Thoracic aorta endothelial cell (primary cell): ENCODE data around the gene HSD3B2. TPM values are rescaled to one million over a fixed set of nuclear protein-coding genes. Genes with fewer than 3 reads are reported as not detected.

Experiments used
- total RNA-seq: library from RNA; depleted of rRNA; stranded (reverse); fragments of >200 nt; gene quantifications from 2 replicates; pipeline ENCODE4 v1.2.3, GENCODE V29; 2012

Gene HSD3B2
- total RNA-seq: not detected in 2 replicates

GRCh38 chr1:119414950-119415349, at the start of gene HSD3B2:
HSD3B2 (plus strand) TSS chr1:119415150; CDS start chr1:119415420, 270 bp downstream.

GRCh38 chr1:119368554-119368953, 46.4 kb upstream of the HSD3B2 start, which contains the start of gene HAO2:
HAO2 (plus strand) TSS chr1:119368785; CDS start chr1:119381086, 12,301 bp downstream.

Other genes with a start within 250 kb of the HSD3B2 start
- gene HAO2, start 46.4 kb upstream of the HSD3B2 start, total RNA-seq: not detected in 2 replicates
- not detected in 2 replicates for gene HSD3B1, start 92.1 kb downstream of the HSD3B2 start, total RNA-seq
- gene ZNF697, start 233.1 kb downstream of the HSD3B2 start, total RNA-seq: 18.0 and 22.2 TPM in 2 replicates